Neural progenitor cell (in vitro differentiated cells): ENCODE data around the gene WAC. TPM values are rescaled to one million over a fixed set of nuclear protein-coding genes. Genes with fewer than 3 reads are reported as not detected.
A peak's percentile ranks its signal among the peaks of the same experiment; 100 is the strongest.
"Not testable (repeated sequence)": the region's sequence is repeated elsewhere in the genome, so short reads cannot be mapped to it uniquely, and the experiment has no call there.

Experiments used
- DNase-seq: peaks from one replicate; pipeline ENCODE4 v3.0.0-alpha.2; 2016; ENCODE audit warnings: low spot score
- H2AFZ ChIP-seq: fragments of 200-600 bp; sonication (generic); replicated peaks from 2 replicates; pipeline ENCODE4 v1.6.1; 2016; ENCODE audit warnings: antibody characterized with exemption
- H3F3A ChIP-seq: fragments of 200-600 bp; sonication (generic); 2 replicates; pipeline ENCODE4 v1.6.1; 2016; ENCODE audit warnings: antibody characterized with exemption, low read depth
- H3K27ac ChIP-seq: fragments of 200-600 bp; sonication (generic); 2 replicates; pipeline ENCODE4 v1.5.1; 2016; ENCODE audit warnings: mild to moderate bottlenecking
- H3K27me3 ChIP-seq: fragments of 200-600 bp; sonication (generic); 2 replicates; pipeline ENCODE4 v1.6.1; 2016; ENCODE audit warnings: mild to moderate bottlenecking, moderate library complexity
- H3K36me3 ChIP-seq: fragments of 200-600 bp; sonication (generic); 2 replicates; pipeline ENCODE4 v1.5.1; 2016
- H3K4me1 ChIP-seq: fragments of 200-600 bp; sonication (generic); 2 replicates; pipeline ENCODE4 v1.6.1; 2016; ENCODE audit warnings: mixed run types
- H3K4me2 ChIP-seq: fragments of 200-600 bp; sonication (generic); 2 replicates; pipeline ENCODE4 v1.6.1; 2016
- H3K4me3 ChIP-seq: fragments of 200-600 bp; sonication (generic); 2 replicates; pipeline ENCODE4 v1.5.1; 2016
- H3K79me2 ChIP-seq: fragments of 200-600 bp; sonication (generic); 2 replicates; pipeline ENCODE4 v1.6.1; 2016; ENCODE audit warnings: low read depth
- H3K9ac ChIP-seq: fragments of 200-600 bp; sonication (generic); 2 replicates; pipeline ENCODE4 v1.6.1; 2016
- H3K9me3 ChIP-seq: fragments of 200-600 bp; sonication (generic); 2 replicates; pipeline ENCODE4 v1.5.1; 2016; ENCODE audit warnings: low read depth
- H4K20me1 ChIP-seq: fragments of 200-600 bp; sonication (generic); 2 replicates; pipeline ENCODE4 v1.6.1; 2016; ENCODE audit warnings: low read depth
- H3K27ac Mint-ChIP-seq: 3 replicates; pipeline ENCODE4 v1.8.0; 2021; ENCODE audit warnings: mixed read lengths
- H3K27me3 Mint-ChIP-seq: 2 replicates; pipeline ENCODE4 v1.8.0; 2022; ENCODE audit warnings: low read depth, mild to moderate bottlenecking, inconsistent platforms, moderate library complexity, mixed read lengths; ENCODE audit not compliant: insufficient read depth
- H3K36me3 Mint-ChIP-seq: 3 replicates; pipeline ENCODE4 v1.8.0; 2021; ENCODE audit warnings: mixed read lengths
- H3K4me1 Mint-ChIP-seq: 3 replicates; pipeline ENCODE4 v1.8.0; 2021; ENCODE audit warnings: mixed read lengths
- H3K4me3 Mint-ChIP-seq: 3 replicates; pipeline ENCODE4 v1.8.0; 2021; ENCODE audit warnings: mild to moderate bottlenecking, moderate library complexity, mixed read lengths
- H3K9me3 Mint-ChIP-seq: 3 replicates; pipeline ENCODE4 v1.8.0; 2020; ENCODE audit warnings: mixed read lengths
- EZH2 ChIP-seq: fragments of 200-600 bp; sonication (generic); IDR thresholded peaks from 2 replicates; pipeline ENCODE4 v1.6.1; 2017; ENCODE audit warnings: antibody characterized with exemption, mild to moderate bottlenecking, moderate library complexity
- EZH2phosphoT487 ChIP-seq: fragments of 200-600 bp; sonication (generic); IDR thresholded peaks from 2 replicates; pipeline ENCODE4 v1.6.1; 2017; ENCODE audit warnings: antibody characterized with exemption
- total RNA-seq: library from RNA; depleted of rRNA; stranded (reverse); fragments of >200 nt; gene quantifications from 2 replicates; pipeline ENCODE4 v1.2.3, GENCODE V29; 2015; ENCODE audit warnings: low replicate concordance
- TF ChIP-seq, protein P1 (sequence below): fragments of 200-600 bp; sonication (generic); IDR thresholded peaks from 2 replicates; pipeline ENCODE4 v1.5.1; 2017; ENCODE audit warnings: antibody characterized with exemption, mild to moderate bottlenecking

Gene WAC
- total RNA-seq, 1 donor from 2014 or later = 174 TPM

DNA sequence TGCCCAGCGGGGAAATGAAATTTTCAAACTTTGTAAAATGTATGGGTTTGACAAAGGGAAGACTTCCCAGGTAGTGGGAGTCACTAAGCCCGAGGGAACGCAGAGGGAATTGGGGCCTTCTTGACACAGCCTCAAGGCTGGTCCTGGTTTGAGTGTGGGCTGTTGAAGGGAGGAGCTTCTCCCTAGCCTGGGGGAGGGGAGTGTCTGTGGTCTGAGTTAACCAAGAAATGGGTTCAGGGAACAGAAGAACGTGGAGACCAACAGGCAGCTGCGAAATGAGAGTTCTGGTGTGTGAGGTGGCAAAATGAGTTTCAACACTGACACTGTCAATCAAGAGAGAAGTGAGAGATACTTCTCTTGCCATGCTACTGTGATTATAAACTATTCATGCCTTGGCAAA is 111.7 kb downstream of the WAC start:
- no peak overlapping the region for H3K4me3 ChIP-seq
- no peak overlapping the region for H3K27ac ChIP-seq
- Mint-ChIP-seq H3K9me3 (peaks cover 12% of the 10 kb centered on the region), H3K4me3 (no peak overlapping the region), H3K27ac (peak overlapping the region; percentile 83), H3K4me1 (no peaks in the 10 kb centered on the region), H3K27me3 (peaks cover 2% of the 10 kb centered on the region), H3K36me3 (no peaks in the 10 kb centered on the region)
- H3K4me2 ChIP-seq = no peak overlapping the region
- no peaks in the 10 kb centered on the region for H3K9me3 ChIP-seq
- DNase-seq = no peak
- no peak overlapping the region for H2AFZ ChIP-seq
- H3K79me2 ChIP-seq = no peaks in the 10 kb centered on the region
- H3F3A ChIP-seq = no peaks in the 10 kb centered on the region
- H3K9ac ChIP-seq = no peak overlapping the region
- no peaks in the 10 kb centered on the region for H3K4me1 ChIP-seq
- TF ChIP-seq, protein P1, sequence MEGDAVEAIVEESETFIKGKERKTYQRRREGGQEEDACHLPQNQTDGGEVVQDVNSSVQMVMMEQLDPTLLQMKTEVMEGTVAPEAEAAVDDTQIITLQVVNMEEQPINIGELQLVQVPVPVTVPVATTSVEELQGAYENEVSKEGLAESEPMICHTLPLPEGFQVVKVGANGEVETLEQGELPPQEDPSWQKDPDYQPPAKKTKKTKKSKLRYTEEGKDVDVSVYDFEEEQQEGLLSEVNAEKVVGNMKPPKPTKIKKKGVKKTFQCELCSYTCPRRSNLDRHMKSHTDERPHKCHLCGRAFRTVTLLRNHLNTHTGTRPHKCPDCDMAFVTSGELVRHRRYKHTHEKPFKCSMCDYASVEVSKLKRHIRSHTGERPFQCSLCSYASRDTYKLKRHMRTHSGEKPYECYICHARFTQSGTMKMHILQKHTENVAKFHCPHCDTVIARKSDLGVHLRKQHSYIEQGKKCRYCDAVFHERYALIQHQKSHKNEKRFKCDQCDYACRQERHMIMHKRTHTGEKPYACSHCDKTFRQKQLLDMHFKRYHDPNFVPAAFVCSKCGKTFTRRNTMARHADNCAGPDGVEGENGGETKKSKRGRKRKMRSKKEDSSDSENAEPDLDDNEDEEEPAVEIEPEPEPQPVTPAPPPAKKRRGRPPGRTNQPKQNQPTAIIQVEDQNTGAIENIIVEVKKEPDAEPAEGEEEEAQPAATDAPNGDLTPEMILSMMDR = no peak
- no peak for TF ChIP-seq EZH2
- TF ChIP-seq EZH2phosphoT487 = no peak
- H3K27me3 ChIP-seq = no peaks in the 10 kb centered on the region
- H3K36me3 ChIP-seq = no peaks in the 10 kb centered on the region
- no peaks in the 10 kb centered on the region for H4K20me1 ChIP-seq

DNA sequence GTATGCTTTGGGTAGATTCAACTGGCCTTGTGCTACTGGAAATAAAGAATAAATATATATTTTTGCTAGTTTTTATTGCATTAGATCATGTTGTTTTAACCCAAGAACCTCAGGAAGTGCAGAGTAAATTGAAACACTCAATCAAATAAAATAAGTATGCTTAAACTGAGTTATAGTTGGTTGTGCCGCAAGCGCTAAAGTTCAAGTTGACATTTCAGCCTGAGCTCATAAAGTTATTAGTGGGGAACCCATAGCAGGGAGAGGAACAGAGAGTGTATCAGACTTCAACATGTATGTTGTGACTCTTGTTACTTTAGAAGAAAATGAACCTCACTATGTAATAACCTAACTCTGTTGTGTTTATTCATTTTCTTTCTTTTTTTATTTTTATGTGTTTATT is 119.2 kb downstream of the WAC start:
- Mint-ChIP-seq H3K27ac (no peak overlapping the region), H3K27me3 (peaks cover 6% of the 10 kb centered on the region), H3K9me3 (peaks cover 14% of the 10 kb centered on the region), H3K4me3 (no peak overlapping the region), H3K4me1 (peaks cover 8% of the 10 kb centered on the region), H3K36me3 (no peaks in the 10 kb centered on the region)
- H3K79me2 ChIP-seq = no peaks in the 10 kb centered on the region
- no peak overlapping the region for H3K27ac ChIP-seq
- H2AFZ ChIP-seq = no peak overlapping the region
- H3K4me1 ChIP-seq = no peaks in the 10 kb centered on the region
- no peaks in the 10 kb centered on the region for H3K27me3 ChIP-seq
- DNase-seq = no peak
- H3K4me2 ChIP-seq = no peak overlapping the region
- H3K9ac ChIP-seq = no peak overlapping the region
- no peaks in the 10 kb centered on the region for H3K9me3 ChIP-seq
- no peak overlapping the region for H3K4me3 ChIP-seq
- H4K20me1 ChIP-seq = no peaks in the 10 kb centered on the region
- no peaks in the 10 kb centered on the region for H3K36me3 ChIP-seq
- TF ChIP-seq EZH2phosphoT487 = no peak
- TF ChIP-seq, protein P1 = no peak
- no peaks in the 10 kb centered on the region for H3F3A ChIP-seq

DNA sequence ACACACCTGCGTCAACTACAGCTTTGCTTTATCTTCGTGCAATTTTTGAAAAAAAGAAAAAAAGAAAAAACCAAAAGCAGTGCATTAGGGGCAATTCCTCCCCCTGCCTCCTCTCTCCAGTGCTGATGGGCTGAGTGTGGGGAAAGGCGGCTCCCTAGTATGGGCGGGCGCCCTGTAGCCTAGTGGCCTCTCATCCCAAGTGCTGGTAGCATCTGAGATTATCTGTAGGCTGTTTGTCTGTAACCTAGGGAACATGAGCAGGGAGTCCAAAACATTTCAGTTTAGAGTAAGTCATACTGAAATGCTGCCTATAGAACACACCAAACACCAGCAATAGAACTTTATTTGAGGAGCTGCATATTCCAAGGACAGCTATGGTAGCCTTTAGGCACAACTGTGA is 119.8 kb downstream of the WAC start:
- Histone ChIP-seq H3K27me3 (no peaks in the 10 kb centered on the region), H3K9ac (no peak overlapping the region), H3K9me3 (no peaks in the 10 kb centered on the region), H3K4me3 (no peak overlapping the region), H3K79me2 (no peaks in the 10 kb centered on the region), H4K20me1 (no peaks in the 10 kb centered on the region), H3K4me1 (no peaks in the 10 kb centered on the region), H2AFZ (no peak overlapping the region), H3K27ac (no peak overlapping the region), H3K4me2 (no peak overlapping the region), H3F3A (no peaks in the 10 kb centered on the region), H3K36me3 (no peaks in the 10 kb centered on the region)
- Mint-ChIP-seq H3K27ac (no peak overlapping the region), H3K4me3 (no peak overlapping the region), H3K27me3 (peaks cover 7% of the 10 kb centered on the region), H3K9me3 (peaks cover 14% of the 10 kb centered on the region), H3K36me3 (no peaks in the 10 kb centered on the region), H3K4me1 (peaks cover 8% of the 10 kb centered on the region)
- TF ChIP-seq EZH2phosphoT487 (no peak), EZH2 (no peak)
- DNase-seq = no peak

DNA sequence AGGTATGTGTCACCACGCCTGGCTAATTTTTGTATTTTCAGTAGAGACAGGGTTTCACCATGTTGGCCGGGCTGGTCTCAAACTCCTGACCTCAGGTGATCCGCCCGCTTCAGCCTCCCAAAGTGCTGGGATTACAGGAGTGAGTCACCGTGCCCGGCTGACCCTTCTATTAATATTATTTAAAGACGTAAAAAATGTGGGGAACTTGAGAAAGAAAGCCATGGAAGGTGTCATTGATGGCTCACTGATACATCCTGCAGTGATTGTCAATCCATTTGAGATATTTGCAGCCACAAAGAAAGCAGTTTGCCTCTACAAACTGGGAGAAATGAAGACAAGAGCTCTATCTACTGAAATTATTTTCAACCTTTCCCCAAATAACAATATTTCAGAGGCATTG is 125.9 kb downstream of the WAC start:
- not testable (repeated sequence) for H2AFZ ChIP-seq, H4K20me1 ChIP-seq, H3F3A ChIP-seq, H3K9ac ChIP-seq, H3K27me3 ChIP-seq, H3K9me3 ChIP-seq, H3K9me3 Mint-ChIP-seq, H3K79me2 ChIP-seq, H3K27ac Mint-ChIP-seq, H3K36me3 ChIP-seq, H3K4me2 ChIP-seq, H3K27ac ChIP-seq, H3K4me3 Mint-ChIP-seq, DNase-seq, H3K4me3 ChIP-seq, H3K36me3 Mint-ChIP-seq, H3K4me1 ChIP-seq
- peaks cover 13% of the 10 kb centered on the region for H3K4me1 Mint-ChIP-seq
- peaks cover 12% of the 10 kb centered on the region for H3K27me3 Mint-ChIP-seq
